Natural killer cell (primary cell): ENCODE measurements around the gene DNM1. TPM values are rescaled to one million over a fixed set of nuclear protein-coding genes. Genes with fewer than 3 reads are reported as not detected.

ENCODE experiments used
- ATAC-seq, 3 donors: fragments of 150-1000 bp in 2 of 3; fragments of 200-7000 bp in 1 of 3; cut with Tn5 transposase; 1 replicate in 1 of 3; 2 replicates in 2 of 3; pipeline ENCODE4 v1.10.0; 2021; ENCODE audit warnings: mild to moderate bottlenecking in 2 of 3, moderate library complexity in 2 of 3
- DNase-seq, 2 donors: peaks; one replicate each; pipeline versions ENCODE4 v3.0.0 to v3.0.0-alpha.2; 2013 to 2021; ENCODE audit warnings: mixed read lengths in 1 of 2
- H3K27ac ChIP-seq: one replicate; pipeline ENCODE4 v1.5.1; 2013; ENCODE audit warnings: mild to moderate bottlenecking, low read length
- H3K27me3 ChIP-seq: one replicate; pipeline ENCODE4 v1.6.1; 2013; ENCODE audit warnings: low read length; ENCODE audit not compliant: control insufficient read depth, insufficient read depth
- H3K36me3 ChIP-seq: one replicate; pipeline ENCODE4 v1.6.1; 2013; ENCODE audit warnings: low read length; ENCODE audit not compliant: control insufficient read depth, insufficient read depth
- H3K4me1 ChIP-seq: one replicate; pipeline ENCODE4 v1.6.1; 2013; ENCODE audit warnings: low read length; ENCODE audit not compliant: control insufficient read depth, insufficient read depth
- H3K4me3 ChIP-seq: one replicate; pipeline ENCODE4 v1.5.1; 2013; ENCODE audit warnings: low read length
- H3K9me3 ChIP-seq: one replicate; pipeline ENCODE4 v1.6.1; 2013; ENCODE audit warnings: low read length; ENCODE audit not compliant: control insufficient read depth, insufficient read depth
- H3K27ac Mint-ChIP-seq, 2 donors: one replicate each; pipeline ENCODE4 v1.8.0; 2022; ENCODE audit warnings: mild to moderate bottlenecking in 2 of 2, mixed read lengths in 2 of 2, moderate library complexity in 1 of 2
- H3K27me3 Mint-ChIP-seq, 2 donors: one replicate each; pipeline ENCODE4 v1.8.0; 2022; ENCODE audit warnings: low read depth in 2 of 2, mixed read lengths in 2 of 2
- H3K36me3 Mint-ChIP-seq: one replicate; pipeline ENCODE4 v1.8.0; 2022; ENCODE audit warnings: mixed read lengths
- H3K4me1 Mint-ChIP-seq, 2 donors: one replicate each; pipeline ENCODE4 v1.8.0; 2022; ENCODE audit warnings: mixed read lengths in 2 of 2
- H3K4me3 Mint-ChIP-seq: one replicate; pipeline ENCODE4 v1.8.0; 2022; ENCODE audit warnings: mild to moderate bottlenecking, moderate library complexity, mixed read lengths
- H3K9me3 Mint-ChIP-seq, 2 donors: one replicate each; pipeline ENCODE4 v1.8.0; 2022; ENCODE audit warnings: mixed read lengths in 2 of 2
- CTCF ChIP-seq: fragments of 200-600 bp; IDR thresholded peaks from one replicate; pipeline ENCODE4 v1.8.0; 2022; ENCODE audit warnings: antibody characterized with exemption
- WGBS: methylation state at CpG from one replicate; pipeline ENCODE4 v1.1.7; 2013; ENCODE audit warnings: missing lambda C conversion rate; ENCODE audit not compliant: insufficient coverage; 5-methylcytosine and 5-hydroxymethylcytosine counted together
- intact Hi-C: fragments of 100-400 bp; cut with micrococcal nuclease; formaldehyde crosslinking; loops from one replicate; pipeline ENCODE4 v1.14.2; 2022
- total RNA-seq, 4 donors: library from RNA; stranded (reverse); fragments of 120-200 nt in 1 of 4; gene quantifications; one replicate each; pipeline versions ENCODE4 v1.2.3 to v1.2.4, GENCODE V29; 2013 to 2022

DNM1 gene
- total RNA-seq, 3 donors from 2014 or later (not counting 1 experiment from before 2014, with no cell fraction given): 1.4 to 8.1 (median 2.6) TPM

DNA sequence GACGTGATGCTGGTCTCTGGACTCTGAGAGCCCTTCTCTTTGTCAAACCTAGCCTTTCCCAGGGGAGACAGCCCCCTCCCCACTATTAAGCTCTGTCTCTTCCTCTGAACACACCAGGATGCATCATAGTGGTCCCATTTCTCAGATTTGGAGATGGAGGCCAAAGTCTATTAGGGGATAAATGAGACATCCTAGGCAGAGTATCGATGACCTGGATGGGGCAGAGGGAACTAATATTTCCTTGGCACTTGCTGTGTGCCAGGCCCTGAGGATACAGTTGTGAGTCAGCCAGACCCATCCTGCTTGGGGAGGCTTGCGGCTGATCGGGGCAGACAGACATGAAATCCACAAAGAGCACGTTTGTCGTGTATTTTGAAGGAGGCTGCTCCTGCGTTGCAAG is 5.2 kb downstream of the DNM1 start:
- Histone ChIP-seq H3K9me3 (no peaks in the 10 kb centered on the region), H3K27me3 (peaks cover 13% of the 10 kb centered on the region), H3K27ac (no peak overlapping the region), H3K4me1 (peaks cover 9% of the 10 kb centered on the region), H3K36me3 (no peaks in the 10 kb centered on the region), H3K4me3 (no peak overlapping the region)
- H3K4me3 Mint-ChIP-seq: no peak overlapping the region
- 94% methylated on average over 7 of the region's 7 CpGs for WGBS
- peaks cover 0 to 8% of the 10 kb centered on the region in 2 donors for H3K4me1 Mint-ChIP-seq
- no peaks in the 10 kb centered on the region for H3K9me3 Mint-ChIP-seq
- H3K27ac Mint-ChIP-seq: no peak overlapping the region
- no peak for ATAC-seq
- intact Hi-C loops: no loop called here
- no peak for DNase-seq
- no peak for TF ChIP-seq CTCF
- H3K27me3 Mint-ChIP-seq: peaks cover 21 to 30% of the 10 kb centered on the region in 2 donors
- H3K36me3 Mint-ChIP-seq: no peaks in the 10 kb centered on the region

- WGBS: 82% methylated on average over 15 of the region's 15 CpGs
- peaks cover 21 to 33% of the 10 kb centered on the region in 2 donors for H3K27me3 Mint-ChIP-seq
Measured at GRCh38 chr9:128208946-128209669, 5.9 kb downstream of the DNM1 start.

DNA sequence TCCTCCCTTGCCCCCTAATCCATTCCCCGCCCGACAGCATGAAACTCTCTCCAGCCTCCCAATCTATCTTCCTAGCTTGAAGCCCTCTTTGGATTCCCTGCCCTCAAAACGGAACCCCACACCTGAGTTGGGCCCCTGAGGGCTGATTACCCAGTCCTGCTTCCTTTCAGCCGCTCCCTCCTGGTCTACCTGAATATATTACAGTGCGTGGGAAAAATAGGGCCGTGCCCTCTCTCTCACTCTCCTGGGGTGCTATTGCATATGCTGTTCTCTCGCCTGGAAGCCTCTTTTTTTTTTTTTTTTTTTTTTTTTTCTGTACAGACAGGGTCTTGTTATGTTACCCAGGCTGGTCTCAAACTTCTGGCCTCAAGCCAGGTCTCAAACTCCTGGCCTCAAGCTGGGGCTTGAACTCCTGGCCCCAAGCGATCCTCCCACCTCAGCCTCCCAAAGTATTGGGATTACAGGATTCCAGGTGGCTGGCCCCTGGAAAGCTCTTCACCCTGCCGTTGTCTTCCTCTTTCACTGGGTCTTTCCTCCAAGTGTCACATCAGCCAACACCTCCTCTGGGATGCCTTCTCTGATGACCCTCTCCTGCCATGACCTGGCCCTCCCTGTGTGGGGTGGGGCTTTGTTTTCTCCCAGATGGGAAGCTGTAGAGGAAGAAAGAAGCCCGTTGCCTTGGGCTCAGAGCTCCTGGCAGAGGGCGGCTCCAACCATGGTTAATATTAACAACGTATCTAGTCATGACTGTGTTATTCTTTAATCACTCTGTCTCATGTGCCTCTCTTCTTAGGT is 8.2 kb downstream of the DNM1 start:
- H3K27me3 Mint-ChIP-seq: peaks cover 16 to 20% of the 10 kb centered on the region in 2 donors
- Histone ChIP-seq H3K4me3 (no peak overlapping the region), H3K27me3 (no peaks in the 10 kb centered on the region), H3K4me1 (no peaks in the 10 kb centered on the region), H3K9me3 (no peaks in the 10 kb centered on the region), H3K27ac (no peak overlapping the region), H3K36me3 (no peaks in the 10 kb centered on the region)
- H3K4me3 Mint-ChIP-seq: no peak overlapping the region
- DNase-seq (no peak), ATAC-seq (no peak)
- H3K4me1 Mint-ChIP-seq: no peaks in the 10 kb centered on the region
- no peak for TF ChIP-seq CTCF
- H3K9me3 Mint-ChIP-seq: no peaks in the 10 kb centered on the region
- 86% methylated on average over 11 of the region's 12 CpGs for WGBS
- H3K27ac Mint-ChIP-seq: no peak overlapping the region
- H3K36me3 Mint-ChIP-seq: no peaks in the 10 kb centered on the region
- intact Hi-C loops: no loop called here

More at GRCh38 chr9:128208946-128209669, 5.9 kb downstream of the DNM1 start:
- ATAC-seq: no peak
- Mint-ChIP-seq H3K4me3 (no peak overlapping the region), H3K9me3 (no peaks in the 10 kb centered on the region), H3K27ac (no peak overlapping the region), H3K4me1 (peaks cover 0 to 4% of the 10 kb centered on the region in 2 donors), H3K36me3 (no peaks in the 10 kb centered on the region)
- peaks cover 9% of the 10 kb centered on the region for H3K27me3 ChIP-seq
- no peak overlapping the region for H3K4me3 ChIP-seq
- no peaks in the 10 kb centered on the region for H3K36me3 ChIP-seq
- no peak overlapping the region for H3K27ac ChIP-seq
- DNase-seq: no peak
- H3K4me1 ChIP-seq: peaks cover 4% of the 10 kb centered on the region
- intact Hi-C loops: no loop called here
- H3K9me3 ChIP-seq: no peaks in the 10 kb centered on the region
- no peak for TF ChIP-seq CTCF
